DMS 273 (cell line): ENCODE data around the gene CREB3L2.
A peak's percentile ranks its signal among the peaks of the same experiment; 100 is the strongest.
"Not testable (repeated sequence)": the region's sequence is repeated elsewhere in the genome, so short reads cannot be mapped to it uniquely, and the experiment has no call there.

Source experiments
- DNase-seq: peaks from one replicate; lab custom pipeline; 2025; ENCODE audit not compliant: unreplicated experiment; lab: John Stamatoyannopoulos, UW

The CREB3L2 gene

GRCh38 chr7:137989094-137989493 lies 12.8 kb downstream of the CREB3L2 start:
- no peak for DNase-seq

- DNase-seq = no peak
These were observed 13.9 kb downstream of the CREB3L2 start for GRCh38 chr7:137987968-137988367.

GRCh38 chr7:137987563-137987962 lies 14.3 kb downstream of the CREB3L2 start:
- DNase-seq = no peak

- DNase-seq = no peak
These were observed 14.9 kb downstream of the CREB3L2 start for GRCh38 chr7:137987018-137987349.

GRCh38 chr7:137986252-137987017 lies 15.5 kb downstream of the CREB3L2 start:
- DNase-seq = no peak

- no peak for DNase-seq
These were observed 16.0 kb downstream of the CREB3L2 start for GRCh38 chr7:137985897-137986251.

- DNase-seq = no peak
These were observed 16.5 kb downstream of the CREB3L2 start for GRCh38 chr7:137985253-137985896.

GRCh38 chr7:137984181-137985041 lies 17.5 kb downstream of the CREB3L2 start:
- no peak for DNase-seq

- DNase-seq = no peak
These were observed 18.4 kb downstream of the CREB3L2 start for GRCh38 chr7:137983323-137984008.

GRCh38 chr7:137982394-137982793 lies 19.5 kb downstream of the CREB3L2 start:
- DNase-seq = not testable (repeated sequence)

GRCh38 chr7:137981668-137982067 lies 20.2 kb downstream of the CREB3L2 start:
- DNase-seq = no peak

GRCh38 chr7:137981175-137981574 lies 20.7 kb downstream of the CREB3L2 start:
- DNase-seq = no peak

GRCh38 chr7:137980308-137980707 lies 21.6 kb downstream of the CREB3L2 start:
- DNase-seq = no peak

- DNase-seq = no peak
These were observed 23.2 kb downstream of the CREB3L2 start for GRCh38 chr7:137978464-137979237.

- no peak for DNase-seq
These were observed 24.7 kb downstream of the CREB3L2 start for GRCh38 chr7:137977173-137977572.

GRCh38 chr7:137976696-137977095 lies 25.2 kb downstream of the CREB3L2 start:
- peak; percentile 14 for DNase-seq

GRCh38 chr7:137976232-137976631 lies 25.7 kb downstream of the CREB3L2 start:
- no peak for DNase-seq

- DNase-seq = no peak
These were observed 26.1 kb downstream of the CREB3L2 start for GRCh38 chr7:137975768-137976167.

GRCh38 chr7:137975221-137975620 lies 26.7 kb downstream of the CREB3L2 start:
- no peak for DNase-seq

GRCh38 chr7:137974766-137975165 lies 27.1 kb downstream of the CREB3L2 start:
- no peak for DNase-seq
